Right kidney (tissue), 1 donor: ENCODE data around the gene DELE1.
"Not testable (repeated sequence)": the region's sequence is repeated elsewhere in the genome, so short reads cannot be mapped to it uniquely, and the experiment has no call there.

ENCODE experiments used
- DNase-seq: peaks from one replicate; pipeline ENCODE4 v3.0.0-alpha.2; 2016

DELE1 gene

GRCh38 chr5:141883184-141883891, 40.3 kb upstream of the DELE1 start:
- DNase-seq, result peak; percentile 51

- DNase-seq, result no peak
These were observed 39.8 kb upstream of the DELE1 start for GRCh38 chr5:141883892-141884318.

- no peak for DNase-seq
These were observed 34.3 kb upstream of the DELE1 start for GRCh38 chr5:141889282-141889871.

- not testable (repeated sequence) for DNase-seq
These were observed 33.2 kb upstream of the DELE1 start for GRCh38 chr5:141890429-141890828.

- DNase-seq, result no peak
These were observed 26.2 kb upstream of the DELE1 start for GRCh38 chr5:141897425-141897824.

GRCh38 chr5:141898448-141899049, 25.1 kb upstream of the DELE1 start:
- no peak for DNase-seq

GRCh38 chr5:141902015-141902814, 21.5 kb upstream of the DELE1 start:
- no peak for DNase-seq

- DNase-seq, result no peak
These were observed 20.4 kb upstream of the DELE1 start for GRCh38 chr5:141903261-141903660.

GRCh38 chr5:141904551-141904950, 19.1 kb upstream of the DELE1 start:
- DNase-seq, result no peak

GRCh38 chr5:141906517-141906916, 17.2 kb upstream of the DELE1 start:
- DNase-seq, result no peak

GRCh38 chr5:141906972-141907371, 16.7 kb upstream of the DELE1 start:
- DNase-seq, result no peak

- DNase-seq, result no peak
These were observed 14.9 kb upstream of the DELE1 start for GRCh38 chr5:141908796-141909195.

- no peak for DNase-seq
These were observed 14.5 kb upstream of the DELE1 start for GRCh38 chr5:141909212-141909611.

GRCh38 chr5:141910271-141910673, 13.4 kb upstream of the DELE1 start:
- DNase-seq, result no peak

- no peak for DNase-seq
These were observed 10.0 kb upstream of the DELE1 start for GRCh38 chr5:141913560-141914198.

- peak; percentile 73 for DNase-seq
These were observed 9.4 kb upstream of the DELE1 start for GRCh38 chr5:141914199-141914743.

GRCh38 chr5:141914797-141915196, 8.9 kb upstream of the DELE1 start:
- DNase-seq, result no peak

- no peak for DNase-seq
These were observed 7.8 kb upstream of the DELE1 start for GRCh38 chr5:141915881-141916336.

GRCh38 chr5:141916522-141916921, 7.1 kb upstream of the DELE1 start:
- no peak for DNase-seq

- no peak for DNase-seq
These were observed 5.9 kb upstream of the DELE1 start for GRCh38 chr5:141917760-141918159.

- DNase-seq, result no peak
These were observed 4.2 kb upstream of the DELE1 start for GRCh38 chr5:141919218-141920119.
